GM12865 (cell line): ENCODE measurements around the gene SLC25A21.

Experiments used
- DNase-seq: peaks from one replicate; pipeline ENCODE4 v3.0.0; 2010; ENCODE audit warnings: low read depth
- H3K4me3 ChIP-seq: 2 replicates; pipeline ENCODE4 v1.5.1; 2011; ENCODE audit warnings: mild to moderate bottlenecking, low read depth, low read length, control low read depth
- TF ChIP-seq, protein P1 (sequence below): IDR thresholded peaks from 2 replicates; pipeline ENCODE4 v1.5.1; 2011; ENCODE audit warnings: low read length, control low read depth, low read depth, inconsistent platforms; ENCODE audit not compliant: insufficient read depth; ENCODE audit errors: missing control alignments

The SLC25A21 gene

DNA sequence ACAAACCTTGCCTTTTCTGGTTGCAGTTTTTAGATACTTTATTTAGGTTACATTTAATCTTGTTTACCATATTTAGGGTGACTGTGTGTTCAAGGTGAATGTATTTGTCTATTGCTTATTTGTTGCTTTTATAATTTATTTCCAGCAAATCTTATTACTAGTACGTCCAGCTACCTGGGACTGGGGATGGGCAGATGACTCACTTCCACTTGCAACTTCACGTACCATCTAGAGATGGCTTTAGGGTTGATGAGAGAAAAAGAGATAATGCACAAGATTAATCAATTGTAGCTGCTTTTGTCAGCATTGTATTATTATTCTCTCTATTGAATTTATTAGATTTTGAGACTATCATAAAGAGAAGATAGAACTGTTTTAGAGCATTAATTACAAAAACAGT is 30.4 kb upstream of the SLC25A21 start:
- TF ChIP-seq, protein P1, sequence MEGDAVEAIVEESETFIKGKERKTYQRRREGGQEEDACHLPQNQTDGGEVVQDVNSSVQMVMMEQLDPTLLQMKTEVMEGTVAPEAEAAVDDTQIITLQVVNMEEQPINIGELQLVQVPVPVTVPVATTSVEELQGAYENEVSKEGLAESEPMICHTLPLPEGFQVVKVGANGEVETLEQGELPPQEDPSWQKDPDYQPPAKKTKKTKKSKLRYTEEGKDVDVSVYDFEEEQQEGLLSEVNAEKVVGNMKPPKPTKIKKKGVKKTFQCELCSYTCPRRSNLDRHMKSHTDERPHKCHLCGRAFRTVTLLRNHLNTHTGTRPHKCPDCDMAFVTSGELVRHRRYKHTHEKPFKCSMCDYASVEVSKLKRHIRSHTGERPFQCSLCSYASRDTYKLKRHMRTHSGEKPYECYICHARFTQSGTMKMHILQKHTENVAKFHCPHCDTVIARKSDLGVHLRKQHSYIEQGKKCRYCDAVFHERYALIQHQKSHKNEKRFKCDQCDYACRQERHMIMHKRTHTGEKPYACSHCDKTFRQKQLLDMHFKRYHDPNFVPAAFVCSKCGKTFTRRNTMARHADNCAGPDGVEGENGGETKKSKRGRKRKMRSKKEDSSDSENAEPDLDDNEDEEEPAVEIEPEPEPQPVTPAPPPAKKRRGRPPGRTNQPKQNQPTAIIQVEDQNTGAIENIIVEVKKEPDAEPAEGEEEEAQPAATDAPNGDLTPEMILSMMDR, result no peak
- no peak for DNase-seq
- no peak overlapping the region for H3K4me3 ChIP-seq

DNA sequence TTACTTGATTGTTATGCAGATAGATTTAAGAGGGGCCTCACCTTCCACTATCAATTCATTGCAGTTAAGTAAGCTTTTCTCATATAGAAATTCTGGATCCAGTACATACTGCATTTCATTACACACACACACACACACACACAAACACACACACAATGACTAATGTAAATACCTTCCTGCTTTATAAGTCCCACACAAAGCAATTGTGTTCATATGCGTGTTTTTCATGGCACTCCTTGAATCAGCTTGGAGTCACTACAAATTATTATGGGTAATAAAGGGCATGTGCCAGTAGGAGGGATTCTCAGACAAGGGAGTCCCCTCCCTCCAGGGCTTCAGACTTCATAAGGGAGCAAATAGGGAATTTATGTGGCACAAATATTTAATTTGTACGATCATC is 29.9 kb upstream of the SLC25A21 start:
- TF ChIP-seq, protein P1, result no peak
- no peak overlapping the region for H3K4me3 ChIP-seq
- DNase-seq, result no peak

DNA sequence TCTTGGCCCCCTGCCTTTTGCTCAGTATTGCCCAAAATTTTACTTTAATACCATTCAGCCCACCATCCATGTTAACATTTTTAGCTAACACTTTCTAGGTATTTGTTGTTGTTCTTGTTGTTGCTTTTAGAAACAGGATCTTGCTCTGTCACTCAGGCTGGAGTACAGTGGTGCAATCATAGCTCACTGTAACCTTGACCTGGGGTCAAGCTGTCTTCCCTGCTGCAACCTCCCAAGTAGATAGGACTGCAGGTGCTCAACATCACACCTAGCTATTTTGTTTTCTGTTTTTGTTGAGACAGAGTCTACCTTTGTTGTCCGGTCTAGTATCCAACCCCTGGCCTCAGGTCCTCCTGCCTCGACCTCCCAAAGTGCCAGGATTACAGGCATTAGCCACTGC is 29.3 kb upstream of the SLC25A21 start:
- H3K4me3 ChIP-seq, result no peak overlapping the region
- DNase-seq, result no peak
- TF ChIP-seq, protein P1, result no peak

DNA sequence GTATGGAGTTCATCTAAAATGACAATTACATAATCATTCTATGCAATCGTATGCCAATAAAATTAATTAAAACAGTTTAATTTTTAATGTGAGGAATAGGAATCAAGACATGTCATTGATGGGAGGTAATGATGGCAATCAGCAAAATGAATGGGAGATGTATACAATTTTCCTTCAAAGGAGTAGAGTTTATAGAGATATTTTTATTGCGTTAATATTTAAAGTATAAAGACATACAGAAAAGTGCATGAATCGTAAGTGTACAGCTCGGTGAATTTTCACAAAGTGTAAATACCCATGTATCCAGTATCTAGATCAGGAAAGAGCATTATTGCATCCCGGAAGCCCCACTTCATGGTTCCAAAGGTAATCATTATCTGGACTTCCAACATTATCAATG is 26.5 kb upstream of the SLC25A21 start:
- TF ChIP-seq, protein P1, result no peak
- no peak overlapping the region for H3K4me3 ChIP-seq
- no peak for DNase-seq

DNA sequence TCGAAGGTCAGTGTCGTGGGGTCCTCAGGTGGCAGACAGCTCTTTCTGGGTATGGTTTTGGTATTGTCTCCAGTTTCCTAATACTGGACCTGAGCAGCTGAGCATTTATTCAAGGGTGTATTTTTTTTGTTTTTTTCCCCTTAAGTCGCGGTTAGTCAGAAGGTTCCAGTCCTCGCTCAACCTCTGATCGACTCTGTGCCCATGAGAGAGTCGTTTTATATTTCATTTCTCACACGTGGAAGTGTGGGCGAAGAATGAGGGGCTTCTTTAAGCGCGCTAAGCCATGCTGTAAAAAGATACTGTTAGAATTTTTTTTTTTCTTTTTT is 25.8 kb upstream of the SLC25A21 start:
- TF ChIP-seq, protein P1, result no peak
- H3K4me3 ChIP-seq, result no peak overlapping the region

DNA sequence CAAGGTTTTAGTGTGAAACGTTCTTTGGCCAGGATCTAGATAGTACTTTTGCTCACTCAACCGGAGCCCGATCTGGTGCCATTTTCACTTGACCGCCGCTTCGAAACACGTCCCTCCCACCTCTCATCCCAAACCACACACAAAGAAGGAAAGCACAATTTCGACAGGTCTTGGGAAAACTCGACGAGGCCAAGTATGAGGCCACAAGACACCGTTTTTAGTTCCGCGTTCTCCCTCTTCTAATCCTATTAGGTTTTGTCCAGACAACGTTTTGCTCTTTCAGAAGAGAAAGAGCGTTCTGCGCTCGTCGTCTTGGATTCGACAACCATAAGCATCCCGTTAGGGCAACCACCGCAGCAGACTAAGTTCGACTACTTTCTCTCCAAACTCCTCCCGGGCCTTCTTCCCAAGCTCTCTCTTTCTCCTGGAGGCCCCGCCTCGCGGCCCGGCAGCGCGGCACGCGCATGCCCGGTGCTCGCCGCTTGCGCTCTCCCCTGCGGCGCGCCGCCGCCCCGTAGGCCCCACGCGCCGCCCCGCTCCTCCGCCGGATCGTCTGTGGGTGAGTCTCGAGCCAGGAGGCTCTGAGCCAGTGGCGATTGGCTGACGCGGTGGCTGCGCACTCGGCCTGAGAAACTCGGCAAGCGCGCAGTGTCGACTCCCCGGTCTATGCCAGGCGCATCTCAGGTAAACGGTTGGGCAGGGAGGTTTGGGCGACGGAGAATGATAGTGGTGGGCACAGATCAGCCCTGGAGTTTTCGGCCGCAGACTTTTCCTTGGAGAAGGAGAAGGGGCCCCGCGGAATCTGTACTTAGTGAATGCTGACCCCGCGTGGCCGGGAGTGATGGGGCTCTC is 25.2 kb upstream of the SLC25A21 start, which contains the start of gene MIPOL1:
TSS of gene MIPOL1 (plus strand) at position 517 of the 852 bp plus-strand sequence. CDS start 49,952 bp downstream, outside the sequence.
- TF ChIP-seq, protein P1, result no peak
- no peak within 1 kb of the TSS for H3K4me3 ChIP-seq
- no peak for DNase-seq

More for the DNA sequence above, 25.8 kb upstream of the SLC25A21 start:
- no peak for DNase-seq
